ENCODE results near the gene PRKCA. TPM values are rescaled to one million over a fixed set of nuclear protein-coding genes. Genes with fewer than 3 reads are reported as not detected.

PRKCA gene
- total RNA-seq, 2 donors from 2014 or later: 6.5 to 6.6 TPM

DNA sequence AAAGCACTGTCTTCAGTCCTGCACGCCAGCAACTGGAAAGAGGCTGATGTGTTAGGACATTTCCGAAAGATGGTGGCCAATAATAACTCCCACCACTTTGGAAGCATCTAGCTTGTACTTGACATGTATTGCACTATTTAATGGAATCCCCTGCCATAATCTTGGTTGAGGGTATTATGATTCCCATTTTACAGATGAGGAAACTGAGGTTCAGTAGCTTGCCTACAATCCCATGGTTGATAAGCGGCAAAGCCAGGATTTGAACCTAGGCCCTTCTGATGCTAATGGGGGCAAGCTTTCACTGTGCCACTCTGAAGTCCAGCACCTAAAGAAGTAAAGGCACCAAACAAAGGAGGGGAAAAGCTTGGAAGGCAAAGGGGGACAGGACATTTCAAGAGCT is 540.5 kb downstream of the PRKCA start:
- H3K9me3 ChIP-seq: no peaks in the 10 kb centered on the region
- intact Hi-C loops (cut with DNase I): loop anchor here (10.0 kb wide), 1 partner anchor 48 kb away; no protein-coding TSS in a partner anchor
- no peak overlapping the region for H3K27ac ChIP-seq
- TF ChIP-seq, protein P1, sequence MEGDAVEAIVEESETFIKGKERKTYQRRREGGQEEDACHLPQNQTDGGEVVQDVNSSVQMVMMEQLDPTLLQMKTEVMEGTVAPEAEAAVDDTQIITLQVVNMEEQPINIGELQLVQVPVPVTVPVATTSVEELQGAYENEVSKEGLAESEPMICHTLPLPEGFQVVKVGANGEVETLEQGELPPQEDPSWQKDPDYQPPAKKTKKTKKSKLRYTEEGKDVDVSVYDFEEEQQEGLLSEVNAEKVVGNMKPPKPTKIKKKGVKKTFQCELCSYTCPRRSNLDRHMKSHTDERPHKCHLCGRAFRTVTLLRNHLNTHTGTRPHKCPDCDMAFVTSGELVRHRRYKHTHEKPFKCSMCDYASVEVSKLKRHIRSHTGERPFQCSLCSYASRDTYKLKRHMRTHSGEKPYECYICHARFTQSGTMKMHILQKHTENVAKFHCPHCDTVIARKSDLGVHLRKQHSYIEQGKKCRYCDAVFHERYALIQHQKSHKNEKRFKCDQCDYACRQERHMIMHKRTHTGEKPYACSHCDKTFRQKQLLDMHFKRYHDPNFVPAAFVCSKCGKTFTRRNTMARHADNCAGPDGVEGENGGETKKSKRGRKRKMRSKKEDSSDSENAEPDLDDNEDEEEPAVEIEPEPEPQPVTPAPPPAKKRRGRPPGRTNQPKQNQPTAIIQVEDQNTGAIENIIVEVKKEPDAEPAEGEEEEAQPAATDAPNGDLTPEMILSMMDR (IDR thresholded peaks at IDR 0.05): no peak
- no peak for TF ChIP-seq POLR2A (IDR thresholded peaks at IDR 0.05)
- no peaks in the 10 kb centered on the region for H3K36me3 ChIP-seq (replicated peaks in 1 of 2; ENCODE audit: insufficient read depth in 1 of 2, low read depth in 2 of 2)
- ATAC-seq: no peak
- H3K4me1 ChIP-seq: no peaks in the 10 kb centered on the region
- H3K27me3 ChIP-seq: no peaks in the 10 kb centered on the region
- H3K4me3 ChIP-seq: no peak overlapping the region
- 89 to 91% methylated on average over 3 of the region's 3 CpGs for whole genome bisulfite sequencing, 2 donors
- no peak for DNase-seq

DNA sequence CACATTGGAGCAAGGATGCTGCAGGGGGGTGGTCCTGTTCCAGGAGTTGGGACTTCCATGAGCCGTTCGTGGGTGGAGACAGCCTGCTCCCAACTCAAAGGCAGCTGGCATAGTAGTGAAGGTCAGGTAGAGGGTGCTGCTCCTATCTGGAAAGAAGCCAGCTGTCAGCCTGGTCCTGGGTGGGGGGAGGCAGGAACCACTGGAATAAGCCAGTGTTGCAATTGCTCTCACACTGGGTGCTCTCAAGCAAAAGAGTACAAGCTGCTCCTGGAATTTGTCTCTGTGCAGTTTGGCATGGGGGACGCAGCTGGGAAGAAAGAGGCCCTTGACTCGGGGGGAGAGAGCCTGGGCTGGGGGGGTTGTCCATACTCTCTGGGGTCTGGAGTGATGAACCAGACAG is 541.2 kb downstream of the PRKCA start:
- intact Hi-C loops (cut with DNase I): loop anchor here (10.0 kb wide), 1 partner anchor 49 kb away; no protein-coding TSS in a partner anchor
- ATAC-seq (no peak), DNase-seq (no peak)
- H3K27me3 ChIP-seq: no peaks in the 10 kb centered on the region
- H3K27ac ChIP-seq: no peak overlapping the region
- no peaks in the 10 kb centered on the region for H3K36me3 ChIP-seq (replicated peaks in 1 of 2; ENCODE audit: insufficient read depth in 1 of 2, low read depth in 2 of 2)
- no peaks in the 10 kb centered on the region for H3K4me1 ChIP-seq
- H3K9me3 ChIP-seq: no peaks in the 10 kb centered on the region
- TF ChIP-seq, protein P1 (IDR thresholded peaks at IDR 0.05): no peak
- no peak for TF ChIP-seq POLR2A (IDR thresholded peaks at IDR 0.05)
- H3K4me3 ChIP-seq: no peak overlapping the region
- 48 to 83% methylated on average over 3 to 4 of the region's 4 CpGs for WGBS, 2 donors

DNA sequence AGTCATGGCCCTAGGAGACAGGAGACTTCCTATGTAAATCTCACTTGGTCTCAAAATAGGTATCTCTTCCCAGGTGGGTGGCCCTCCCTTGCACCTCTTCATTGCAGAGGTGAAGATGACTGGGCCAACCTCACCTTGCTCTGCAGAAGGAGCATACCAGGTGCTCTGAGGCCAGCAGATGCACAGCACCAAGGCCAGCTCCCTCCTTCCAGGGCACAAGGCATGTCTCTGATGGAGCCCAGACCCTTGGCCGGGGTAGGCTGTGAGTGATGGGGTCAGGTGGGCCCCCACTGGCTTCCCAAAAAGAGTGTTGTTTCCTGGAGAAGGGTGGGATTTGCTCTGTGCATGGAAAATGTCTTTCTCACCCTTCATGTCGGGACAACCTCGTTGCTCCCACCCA is 545.3 kb downstream of the PRKCA start:
- intact Hi-C loops (cut with DNase I): loop anchor here (10.0 kb wide), 1 partner anchor 53 kb away; no protein-coding TSS in a partner anchor
- no peaks in the 10 kb centered on the region for H3K9me3 ChIP-seq
- no peak overlapping the region for H3K27ac ChIP-seq
- H3K4me1 ChIP-seq: no peaks in the 10 kb centered on the region
- H3K27me3 ChIP-seq: no peaks in the 10 kb centered on the region
- no peak for ATAC-seq
- H3K4me3 ChIP-seq: no peak overlapping the region
- DNase-seq: no peak
- 82 to 95% methylated on average over 2 to 3 of the region's 3 CpGs for WGBS, 2 donors
- no peak for TF ChIP-seq POLR2A (IDR thresholded peaks at IDR 0.05)
- TF ChIP-seq, protein P1 (IDR thresholded peaks at IDR 0.05): no peak
- no peaks in the 10 kb centered on the region for H3K36me3 ChIP-seq (replicated peaks in 1 of 2; ENCODE audit: insufficient read depth in 1 of 2, low read depth in 2 of 2)

DNA sequence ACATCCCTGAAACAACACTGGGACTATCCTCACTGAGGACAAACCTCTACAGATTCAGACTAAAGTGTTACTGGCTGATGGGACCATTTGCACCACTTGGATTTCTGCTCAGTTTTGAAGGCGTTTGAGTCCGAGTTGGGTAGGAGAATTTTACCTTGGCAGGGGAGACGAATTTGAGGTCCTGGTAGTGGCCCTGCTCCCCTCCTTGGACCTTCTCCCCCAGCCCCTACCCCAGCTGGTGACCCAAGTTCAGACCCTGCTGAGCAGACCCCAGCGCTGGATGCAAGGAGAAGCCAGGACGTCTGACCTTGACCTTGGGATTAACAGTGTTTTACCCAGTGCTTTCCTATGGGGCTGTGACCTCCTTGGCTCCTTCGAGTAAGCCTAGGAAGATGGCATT is 546.1 kb downstream of the PRKCA start:
- intact Hi-C loops (cut with DNase I): loop anchor here (10.0 kb wide), 1 partner anchor 54 kb away; no protein-coding TSS in a partner anchor

DNA sequence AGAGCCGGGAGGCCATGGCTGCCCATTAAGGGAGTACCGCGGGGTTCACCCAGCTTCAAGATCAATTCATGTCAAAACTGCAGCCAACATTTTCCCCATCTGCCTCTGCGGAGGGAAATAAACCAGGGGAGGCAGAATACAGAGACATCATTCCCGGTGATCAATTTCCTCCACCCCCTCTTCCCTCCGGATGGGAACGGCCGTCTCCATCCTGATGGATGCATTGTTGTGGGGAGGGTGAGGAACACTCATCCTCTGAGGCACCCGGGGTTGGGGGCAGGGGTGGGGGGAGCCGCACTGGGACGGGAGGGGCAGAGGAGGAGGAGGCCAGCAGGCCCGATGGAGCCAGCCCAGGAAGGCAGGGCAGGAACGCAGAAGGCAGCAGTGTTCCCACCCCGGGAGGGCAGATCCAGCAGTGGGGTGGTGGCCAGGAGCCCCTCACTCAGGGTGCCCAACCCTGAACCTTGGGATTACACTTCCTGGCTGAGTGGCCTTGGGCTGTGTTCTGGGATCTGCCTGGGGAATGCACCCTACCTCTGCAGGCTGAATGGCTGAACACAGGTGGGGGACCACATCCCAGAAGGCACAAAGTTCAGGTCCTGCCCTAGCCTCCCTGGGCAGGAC is 546.7 kb downstream of the PRKCA start:
- intact Hi-C loops (cut with DNase I): loop anchor here (10.0 kb wide), 1 partner anchor 54 kb away; no protein-coding TSS in a partner anchor
- H3K9me3 ChIP-seq: no peaks in the 10 kb centered on the region
- no peaks in the 10 kb centered on the region for H3K36me3 ChIP-seq (replicated peaks in 1 of 2; ENCODE audit: insufficient read depth in 1 of 2, low read depth in 2 of 2)
- TF ChIP-seq, protein P1 (IDR thresholded peaks at IDR 0.05): no peak
- no peak for TF ChIP-seq POLR2A (IDR thresholded peaks at IDR 0.05)
- H3K27me3 ChIP-seq: no peaks in the 10 kb centered on the region
- DNase-seq: no peak
- no peaks in the 10 kb centered on the region for H3K4me1 ChIP-seq
- 63 to 65% methylated on average over 8 to 14 of the region's 14 CpGs for WGBS, 2 donors
- ATAC-seq: no peak
- no peak overlapping the region for H3K27ac ChIP-seq
- no peak overlapping the region for H3K4me3 ChIP-seq

More for the DNA sequence above, 546.1 kb downstream of the PRKCA start:
- WGBS, 2 donors: 78% methylated on average over 5 to 6 of the region's 6 CpGs
- ATAC-seq (no peak), DNase-seq (no peak)
- Histone ChIP-seq H3K4me1 (no peaks in the 10 kb centered on the region), H3K27ac (no peak overlapping the region), H3K36me3 (replicated peaks in 1 of 2; ENCODE audit: insufficient read depth in 1 of 2, low read depth in 2 of 2) (no peaks in the 10 kb centered on the region), H3K9me3 (no peaks in the 10 kb centered on the region), H3K4me3 (no peak overlapping the region), H3K27me3 (no peaks in the 10 kb centered on the region)
- no peak for TF ChIP-seq POLR2A (IDR thresholded peaks at IDR 0.05)
